ENCODE measurements around the gene RIPK3. TPM values are rescaled to one million over a fixed set of nuclear protein-coding genes. Genes with fewer than 3 reads are reported as not detected.

RIPK3 gene
- total RNA-seq, 4 donors from 2014 or later: 6.8 to 13.7 (median 11.1) TPM

DNA sequence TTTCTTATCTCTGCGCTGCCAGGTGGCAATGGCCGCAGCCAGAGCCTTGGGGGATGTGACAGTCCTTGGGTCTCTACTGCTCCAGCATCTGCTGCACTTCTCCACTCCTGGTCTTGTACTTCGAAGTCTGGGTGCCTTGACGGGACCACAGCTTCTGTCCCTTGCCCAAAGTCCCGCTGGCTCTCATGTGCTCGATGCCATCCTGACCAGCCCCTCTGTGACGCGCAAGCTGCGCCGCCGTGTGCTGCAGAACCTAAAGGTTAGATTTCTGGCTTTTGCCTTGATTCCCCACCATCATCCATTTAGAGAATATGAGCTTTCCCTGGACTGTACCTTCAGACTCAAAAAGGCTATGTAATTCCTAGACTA is 35.8 kb downstream of the RIPK3 start:
- H3K4me1 ChIP-seq: peaks cover 34% of the 10 kb centered on the region
- H3K27me3 ChIP-seq: no peaks in the 10 kb centered on the region
- H3K9me3 ChIP-seq: no peaks in the 10 kb centered on the region
- 94% methylated on average over 10 of the region's 11 CpGs for WGBS
- no peak overlapping the region for H3K4me3 ChIP-seq
- peaks cover 64% of the 10 kb centered on the region for H3K36me3 ChIP-seq
- no peak overlapping the region for H3K27ac ChIP-seq
- DNase-seq (ENCODE audit: low spot score in 2 of 2): no peak
- TF ChIP-seq POLR2AphosphoS5 (IDR thresholded peaks at IDR 0.05) (no peak), POLR2A (IDR thresholded peaks at IDR 0.05) (no peak)
- TF ChIP-seq, protein P1, sequence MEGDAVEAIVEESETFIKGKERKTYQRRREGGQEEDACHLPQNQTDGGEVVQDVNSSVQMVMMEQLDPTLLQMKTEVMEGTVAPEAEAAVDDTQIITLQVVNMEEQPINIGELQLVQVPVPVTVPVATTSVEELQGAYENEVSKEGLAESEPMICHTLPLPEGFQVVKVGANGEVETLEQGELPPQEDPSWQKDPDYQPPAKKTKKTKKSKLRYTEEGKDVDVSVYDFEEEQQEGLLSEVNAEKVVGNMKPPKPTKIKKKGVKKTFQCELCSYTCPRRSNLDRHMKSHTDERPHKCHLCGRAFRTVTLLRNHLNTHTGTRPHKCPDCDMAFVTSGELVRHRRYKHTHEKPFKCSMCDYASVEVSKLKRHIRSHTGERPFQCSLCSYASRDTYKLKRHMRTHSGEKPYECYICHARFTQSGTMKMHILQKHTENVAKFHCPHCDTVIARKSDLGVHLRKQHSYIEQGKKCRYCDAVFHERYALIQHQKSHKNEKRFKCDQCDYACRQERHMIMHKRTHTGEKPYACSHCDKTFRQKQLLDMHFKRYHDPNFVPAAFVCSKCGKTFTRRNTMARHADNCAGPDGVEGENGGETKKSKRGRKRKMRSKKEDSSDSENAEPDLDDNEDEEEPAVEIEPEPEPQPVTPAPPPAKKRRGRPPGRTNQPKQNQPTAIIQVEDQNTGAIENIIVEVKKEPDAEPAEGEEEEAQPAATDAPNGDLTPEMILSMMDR (IDR thresholded peaks at IDR 0.05): no peak

DNA sequence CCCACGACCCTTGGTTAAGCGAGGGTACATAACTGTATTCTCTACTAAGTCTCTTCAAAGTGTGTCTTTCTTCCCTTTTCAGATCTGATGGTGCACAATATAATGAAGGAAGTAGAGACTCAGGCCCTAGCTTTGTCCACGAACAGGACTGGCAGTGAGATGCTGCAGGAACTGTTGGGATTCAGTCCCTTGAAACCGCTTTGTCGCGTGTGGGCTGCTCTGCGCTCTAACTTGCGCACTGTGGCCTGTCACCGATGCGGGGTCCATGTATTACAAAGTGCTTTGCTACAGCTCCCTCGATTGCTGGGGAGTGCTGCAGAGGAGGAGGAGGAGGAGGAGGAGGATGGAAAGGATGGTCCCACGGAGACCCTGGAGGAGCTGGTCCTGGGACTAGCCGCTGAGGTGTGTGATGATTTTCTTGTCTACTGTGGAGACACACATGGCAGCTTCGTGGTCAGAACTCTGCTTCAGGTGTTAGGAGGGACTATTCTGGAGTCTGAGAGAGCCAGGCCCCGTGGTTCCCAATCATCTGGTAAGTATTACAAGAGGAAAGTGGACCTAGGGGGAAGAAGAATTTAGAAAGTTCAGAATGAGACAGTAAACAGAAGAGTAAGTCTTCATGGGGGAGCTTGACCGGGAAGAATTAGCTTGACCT is 39.3 kb downstream of the RIPK3 start:
- peaks cover 44% of the 10 kb centered on the region for H3K4me1 ChIP-seq
- no peak for DNase-seq (ENCODE audit: low spot score in 2 of 2)
- TF ChIP-seq, protein P1 (IDR thresholded peaks at IDR 0.05): no peak
- TF ChIP-seq POLR2AphosphoS5 (IDR thresholded peaks at IDR 0.05): no peak
- no peak for TF ChIP-seq EP300 (IDR thresholded peaks at IDR 0.05)
- no peak for TF ChIP-seq POLR2A (IDR thresholded peaks at IDR 0.05)
- H3K9me3 ChIP-seq: no peaks in the 10 kb centered on the region
- WGBS: 32% methylated on average over 16 of the region's 16 CpGs
- peaks cover 55% of the 10 kb centered on the region for H3K36me3 ChIP-seq
- no peaks in the 10 kb centered on the region for H3K27me3 ChIP-seq
- H3K27ac ChIP-seq: peak overlapping the region; percentile 88
- peak overlapping the region; percentile 87 for H3K4me3 ChIP-seq

DNA sequence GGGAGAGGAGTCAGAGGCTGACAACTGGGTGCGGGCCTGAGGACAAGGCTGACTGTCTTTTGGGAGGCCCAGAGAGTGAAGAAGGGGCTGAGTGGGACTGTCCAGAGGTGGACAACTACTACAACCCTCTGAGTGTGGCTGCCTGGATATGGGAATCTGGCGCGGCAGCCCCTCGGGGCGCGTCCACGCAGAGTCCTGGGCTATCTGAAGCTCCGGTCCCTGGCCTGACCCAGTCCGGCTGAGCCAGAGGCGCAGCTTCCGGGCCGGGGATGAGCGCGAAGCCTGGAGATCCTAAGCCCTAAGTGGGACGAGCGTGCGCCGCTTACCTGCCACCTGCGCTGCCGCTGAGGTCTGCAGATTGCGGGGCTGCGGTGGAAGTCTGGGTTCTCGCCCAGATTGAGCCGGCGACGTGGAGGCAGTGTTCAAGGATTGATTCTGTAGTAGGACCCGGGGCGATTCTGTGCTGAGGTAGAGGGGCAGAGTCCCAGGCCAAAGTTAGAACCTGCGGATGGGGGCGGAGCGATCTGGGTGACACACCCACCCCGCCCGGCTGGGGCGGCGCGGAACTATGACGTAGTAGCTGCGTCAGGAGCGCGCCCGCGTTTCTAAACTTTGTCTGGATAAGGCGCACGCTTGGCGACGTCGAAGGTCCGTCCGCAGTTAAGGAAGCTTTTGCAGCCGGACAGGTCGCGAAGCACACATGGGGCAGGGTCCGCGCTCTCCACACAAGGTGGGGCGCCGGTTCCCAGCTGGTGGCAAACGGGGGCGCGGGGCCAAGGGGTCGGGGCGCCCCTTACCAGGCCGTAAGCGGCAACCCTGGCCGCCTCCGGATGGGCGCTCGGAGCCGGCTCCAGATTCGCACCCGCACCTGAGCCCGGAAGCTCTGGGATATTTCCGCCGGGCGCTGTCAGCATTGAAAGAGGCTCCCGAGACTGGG is 40.3 kb downstream of the RIPK3 start, which contains the start of the genes DHRS1 and NOP9:
DHRS1 (minus strand) TSS at position 526 of the 937 bp plus-strand sequence. CDS start 674 bp downstream, outside the sequence.
NOP9 (plus strand) TSS at position 596 of the 937 bp plus-strand sequence; CDS start at position 701, 105 bp downstream.
- Histone ChIP-seq H3K27ac (peak within 1 kb of the TSS; percentile 88), H3K27me3 (no peaks in the 10 kb centered on the region), H3K4me3 (peak within 1 kb of the TSS; percentile 87), H3K9me3 (no peaks in the 10 kb centered on the region), H3K36me3 (peaks cover 53% of the 10 kb centered on the region), H3K4me1 (peaks cover 44% of the 10 kb centered on the region)
- DNase-seq (ENCODE audit: low spot score in 2 of 2): peak; percentile 96
- under 1% methylated on average over 21 of the region's 75 CpGs for WGBS
- TF ChIP-seq, protein P1 (IDR thresholded peaks at IDR 0.05): no peak
- TF ChIP-seq POLR2AphosphoS5 (IDR thresholded peaks at IDR 0.05): peak; percentile 48 to 92 (median 83)
- TF ChIP-seq POLR2A (IDR thresholded peaks at IDR 0.05): peak in 1 of 2 donors; percentile 46
- no peak for TF ChIP-seq EP300 (IDR thresholded peaks at IDR 0.05)

DNA sequence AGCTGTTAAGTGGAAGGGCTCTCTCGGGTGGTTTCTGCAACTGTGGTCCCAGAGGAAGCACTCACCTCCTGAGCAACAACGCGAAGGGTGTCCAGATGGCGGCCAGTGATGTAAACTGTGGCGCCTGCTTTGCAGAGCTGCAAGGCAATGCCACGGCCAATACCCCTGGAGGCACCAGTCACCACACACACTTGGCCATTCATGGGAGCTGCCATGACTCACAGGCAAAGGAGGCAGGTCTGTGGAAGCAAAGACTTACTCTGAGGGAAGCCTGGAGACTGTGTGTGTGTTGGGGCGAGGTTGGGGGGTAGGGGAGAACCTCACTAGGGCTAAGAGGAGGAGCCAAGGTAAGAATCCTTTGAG is 40.9 kb downstream of the RIPK3 start:
- no peak for DNase-seq (ENCODE audit: low spot score in 2 of 2)
- peaks cover 47% of the 10 kb centered on the region for H3K36me3 ChIP-seq
- no peak for TF ChIP-seq EP300 (IDR thresholded peaks at IDR 0.05)
- TF ChIP-seq POLR2A (IDR thresholded peaks at IDR 0.05): no peak
- TF ChIP-seq, protein P1 (IDR thresholded peaks at IDR 0.05): no peak
- TF ChIP-seq POLR2AphosphoS5 (IDR thresholded peaks at IDR 0.05): no peak
- 34% methylated on average over 7 of the region's 7 CpGs for WGBS
- H3K27ac ChIP-seq: peak overlapping the region; percentile 88
- peaks cover 44% of the 10 kb centered on the region for H3K4me1 ChIP-seq
- no peaks in the 10 kb centered on the region for H3K27me3 ChIP-seq
- peak overlapping the region; percentile 87 for H3K4me3 ChIP-seq
- H3K9me3 ChIP-seq: no peaks in the 10 kb centered on the region
